ENCODE measurements around the gene UNC13A. TPM values are rescaled to one million over a fixed set of nuclear protein-coding genes. Genes with fewer than 3 reads are reported as not detected.

UNC13A gene
- polyA plus RNA-seq, 1 donor from 2014 or later: 7.8 TPM

- Histone ChIP-seq H4K20me1 (ENCODE audit: insufficient read depth) (no peaks in the 10 kb centered on the region), H3K9me3 (ENCODE audit: low read length) (no peaks in the 10 kb centered on the region), H3K36me3 (ENCODE audit: insufficient read depth, low read length) (no peaks in the 10 kb centered on the region), H3K4me2 (ENCODE audit: low read length) (peak within 1 kb of the TSS; percentile 94), H3K79me2 (replicated peaks; ENCODE audit: insufficient read depth, low read length) (peaks cover 23% of the 10 kb centered on the region), H3K4me3 (ENCODE audit: low read length) (peak within 1 kb of the TSS; percentile 88), H3F3A (ENCODE audit: insufficient read depth, low read length, poor library complexity, severe bottlenecking) (no peaks in the 10 kb centered on the region), H3K9me2 (ENCODE audit: insufficient read depth, low read length) (no peaks in the 10 kb centered on the region), H3K27ac (ENCODE audit: low read length) (peak within 1 kb of the TSS; percentile 60), H3K9ac (ENCODE audit: low read length) (peak within 1 kb of the TSS; percentile 86), H2AFZ (ENCODE audit: low read depth, low read length) (peak within 1 kb of the TSS; percentile 93), H3K27me3 (ENCODE audit: insufficient read depth, low read depth, low read length) (no peaks in the 10 kb centered on the region)
- TF ChIP-seq MXI1 (conservative IDR thresholded peaks at IDR 0.05; ENCODE audit: poor library complexity, severe bottlenecking): peak; percentile 60
- TF ChIP-seq POLR2AphosphoS5 (IDR thresholded peaks at IDR 0.05): peak; percentile 94
- no peak for TF ChIP-seq RAD21 (conservative IDR thresholded peaks at IDR 0.05)
- peak; percentile 75 for TF ChIP-seq TAF1 (IDR thresholded peaks at IDR 0.05; ENCODE audit: low read depth)
These were observed 31.0 kb upstream of the UNC13A start, which contains the start of gene MAP1S for GRCh38 chr19:17718947-17719711. Gene MAP1S, plus strand, starts transcription at chr19:17719480. Its CDS starts 23 bp downstream, at chr19:17719503.

- peak overlapping the region; percentile 93 for H2AFZ ChIP-seq (ENCODE audit: low read depth, low read length)
- H3K9me3 ChIP-seq (ENCODE audit: low read length): no peaks in the 10 kb centered on the region
- peak overlapping the region; percentile 60 for H3K27ac ChIP-seq (ENCODE audit: low read length)
- H3K79me2 ChIP-seq (replicated peaks; ENCODE audit: insufficient read depth, low read length): peaks cover 23% of the 10 kb centered on the region
- peak overlapping the region; percentile 86 for H3K9ac ChIP-seq (ENCODE audit: low read length)
- peak overlapping the region; percentile 94 for H3K4me2 ChIP-seq (ENCODE audit: low read length)
- H3K9me2 ChIP-seq (ENCODE audit: insufficient read depth, low read length): no peaks in the 10 kb centered on the region
- TF ChIP-seq EP300 (conservative IDR thresholded peaks at IDR 0.05; ENCODE audit: poor library complexity, severe bottlenecking): no peak
- TF ChIP-seq RAD21 (conservative IDR thresholded peaks at IDR 0.05): no peak
- no peak for TF ChIP-seq SMC3 (conservative IDR thresholded peaks at IDR 0.05; ENCODE audit: poor library complexity)
- no peak for TF ChIP-seq MXI1 (conservative IDR thresholded peaks at IDR 0.05; ENCODE audit: poor library complexity, severe bottlenecking)
- TF ChIP-seq REST (IDR thresholded peaks at IDR 0.05; ENCODE audit: borderline replicate concordance): no peak
- TF ChIP-seq POLR2AphosphoS5 (IDR thresholded peaks at IDR 0.05): no peak
- no peak for TF ChIP-seq EZH2 (IDR thresholded peaks at IDR 0.05; ENCODE audit: borderline replicate concordance, insufficient read depth, low read length, poor library complexity, severe bottlenecking)
- TF ChIP-seq CTCF (IDR thresholded peaks at IDR 0.05; ENCODE audit: poor library complexity, severe bottlenecking): no peak
- no peak for TF ChIP-seq TAF1 (IDR thresholded peaks at IDR 0.05; ENCODE audit: low read depth)
- H3F3A ChIP-seq (ENCODE audit: insufficient read depth, low read length, poor library complexity, severe bottlenecking): no peaks in the 10 kb centered on the region
- H3K36me3 ChIP-seq (ENCODE audit: insufficient read depth, low read length): no peaks in the 10 kb centered on the region
- H3K27me3 ChIP-seq (ENCODE audit: insufficient read depth, low read depth, low read length): no peaks in the 10 kb centered on the region
- H4K20me1 ChIP-seq (ENCODE audit: insufficient read depth): no peaks in the 10 kb centered on the region
- peak overlapping the region; percentile 88 for H3K4me3 ChIP-seq (ENCODE audit: low read length)
These were observed 30.4 kb upstream of the UNC13A start for GRCh38 chr19:17718550-17718946.

Measured in neural cell (in vitro differentiated cells).